Retinal pigment epithelial cell (primary cell): ENCODE results near the gene KDM7A.

Source experiments
- DNase-seq: peaks from one replicate; pipeline ENCODE4 v3.0.0-alpha.2; 2010; ENCODE audit warnings: low read depth
- H3K4me3 ChIP-seq: 2 replicates; pipeline ENCODE4 v1.5.1; 2011; ENCODE audit warnings: mild to moderate bottlenecking, low read length, control low read depth, moderate library complexity
- TF ChIP-seq, protein P1 (sequence below): conservative IDR thresholded peaks from 2 replicates; pipeline ENCODE4 v1.5.1; 2011; ENCODE audit warnings: low read depth, low read length, control low read depth, inconsistent platforms

KDM7A gene

DNA sequence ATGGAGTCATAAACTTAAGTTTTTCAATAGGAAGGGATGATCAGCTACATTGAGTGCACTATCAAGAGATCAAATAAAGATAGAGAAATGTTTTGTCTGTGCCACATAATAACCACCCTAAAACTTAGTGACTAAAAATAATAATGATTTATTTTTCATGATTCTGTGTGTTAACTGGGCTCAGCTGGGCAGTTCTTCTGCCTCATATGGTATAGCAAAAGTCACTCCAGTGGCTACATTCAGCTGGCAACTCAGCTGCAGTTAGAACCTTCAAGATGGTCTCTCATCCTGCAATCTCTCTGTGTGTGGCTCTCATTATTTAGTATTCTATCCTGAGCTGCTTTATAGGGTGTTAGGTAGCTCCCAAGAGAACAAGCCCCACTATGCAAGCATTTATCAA is 106.2 kb downstream of the KDM7A start:
- no peak for DNase-seq
- H3K4me3 ChIP-seq = no peak overlapping the region
- TF ChIP-seq, protein P1, sequence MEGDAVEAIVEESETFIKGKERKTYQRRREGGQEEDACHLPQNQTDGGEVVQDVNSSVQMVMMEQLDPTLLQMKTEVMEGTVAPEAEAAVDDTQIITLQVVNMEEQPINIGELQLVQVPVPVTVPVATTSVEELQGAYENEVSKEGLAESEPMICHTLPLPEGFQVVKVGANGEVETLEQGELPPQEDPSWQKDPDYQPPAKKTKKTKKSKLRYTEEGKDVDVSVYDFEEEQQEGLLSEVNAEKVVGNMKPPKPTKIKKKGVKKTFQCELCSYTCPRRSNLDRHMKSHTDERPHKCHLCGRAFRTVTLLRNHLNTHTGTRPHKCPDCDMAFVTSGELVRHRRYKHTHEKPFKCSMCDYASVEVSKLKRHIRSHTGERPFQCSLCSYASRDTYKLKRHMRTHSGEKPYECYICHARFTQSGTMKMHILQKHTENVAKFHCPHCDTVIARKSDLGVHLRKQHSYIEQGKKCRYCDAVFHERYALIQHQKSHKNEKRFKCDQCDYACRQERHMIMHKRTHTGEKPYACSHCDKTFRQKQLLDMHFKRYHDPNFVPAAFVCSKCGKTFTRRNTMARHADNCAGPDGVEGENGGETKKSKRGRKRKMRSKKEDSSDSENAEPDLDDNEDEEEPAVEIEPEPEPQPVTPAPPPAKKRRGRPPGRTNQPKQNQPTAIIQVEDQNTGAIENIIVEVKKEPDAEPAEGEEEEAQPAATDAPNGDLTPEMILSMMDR = no peak

DNA sequence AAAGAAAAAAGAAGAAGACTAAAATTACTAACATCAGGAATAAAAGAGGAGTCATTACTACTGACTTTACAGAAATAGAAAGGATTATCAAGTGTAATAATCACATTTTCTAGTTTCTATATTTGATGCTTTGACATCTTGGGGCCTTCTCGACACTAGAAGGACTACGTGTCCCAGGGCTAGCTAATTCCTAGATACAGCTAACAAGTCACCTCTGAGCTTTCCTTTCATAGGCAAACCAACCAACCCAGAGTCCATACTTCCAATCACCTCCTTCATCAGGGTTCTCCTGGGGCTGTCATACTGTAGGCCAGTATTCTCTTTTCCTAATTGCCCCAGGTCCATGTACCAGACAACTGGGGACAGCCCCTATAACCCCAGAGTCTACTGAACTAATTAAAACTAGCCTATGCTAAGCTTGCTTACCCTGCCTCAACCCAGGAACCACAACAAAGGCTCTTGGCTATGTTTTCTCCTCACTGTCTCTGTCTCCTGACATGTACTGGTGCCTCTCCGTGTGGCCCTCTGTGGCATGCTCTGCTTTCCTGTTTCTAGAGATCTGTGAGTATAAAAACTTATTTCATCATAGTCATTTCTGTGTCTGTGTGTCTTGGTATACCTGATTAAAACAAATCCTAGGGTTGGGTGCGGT is 107.4 kb downstream of the KDM7A start:
- TF ChIP-seq, protein P1 = no peak
- DNase-seq = no peak
- no peak overlapping the region for H3K4me3 ChIP-seq

DNA sequence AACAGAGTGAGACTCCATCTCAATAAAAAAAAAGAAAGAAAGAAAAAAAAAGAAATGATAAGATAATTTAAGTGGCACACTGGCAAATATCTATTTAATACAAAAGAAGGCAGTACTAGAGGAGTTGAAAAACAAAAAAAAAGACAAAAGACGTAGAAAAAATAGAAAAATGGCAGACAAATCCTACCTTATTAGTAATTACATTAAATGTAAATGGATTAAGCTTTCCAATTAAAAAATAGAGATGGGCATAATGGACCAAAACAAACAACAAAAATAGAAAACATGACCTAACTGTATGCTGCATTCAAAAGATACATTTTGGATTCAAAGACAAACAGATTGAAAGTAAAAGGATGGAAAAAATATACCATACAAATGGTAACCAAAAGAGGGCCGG is 108.8 kb downstream of the KDM7A start:
- no peak for DNase-seq
- no peak overlapping the region for H3K4me3 ChIP-seq
- TF ChIP-seq, protein P1 = no peak

DNA sequence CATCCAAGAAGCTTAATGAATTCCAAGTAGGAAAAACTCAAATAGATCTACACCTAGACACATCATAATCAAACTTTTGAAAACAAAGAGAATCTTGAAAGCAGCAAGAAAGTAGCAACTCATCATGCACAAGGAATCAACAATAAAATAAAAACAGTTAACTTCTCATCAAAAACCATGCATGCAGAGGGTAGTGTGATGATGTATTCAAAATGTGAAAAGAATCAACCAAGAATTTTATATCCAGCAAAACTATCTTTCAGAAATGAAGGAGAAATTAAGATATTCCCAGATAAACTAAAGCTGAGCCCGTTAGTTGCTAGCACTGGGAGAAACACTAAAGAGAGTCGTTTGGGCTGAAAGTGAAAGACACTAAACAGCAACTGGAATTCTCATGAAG is 109.7 kb downstream of the KDM7A start:
- TF ChIP-seq, protein P1 = no peak
- no peak for DNase-seq
- H3K4me3 ChIP-seq = no peak overlapping the region

DNA sequence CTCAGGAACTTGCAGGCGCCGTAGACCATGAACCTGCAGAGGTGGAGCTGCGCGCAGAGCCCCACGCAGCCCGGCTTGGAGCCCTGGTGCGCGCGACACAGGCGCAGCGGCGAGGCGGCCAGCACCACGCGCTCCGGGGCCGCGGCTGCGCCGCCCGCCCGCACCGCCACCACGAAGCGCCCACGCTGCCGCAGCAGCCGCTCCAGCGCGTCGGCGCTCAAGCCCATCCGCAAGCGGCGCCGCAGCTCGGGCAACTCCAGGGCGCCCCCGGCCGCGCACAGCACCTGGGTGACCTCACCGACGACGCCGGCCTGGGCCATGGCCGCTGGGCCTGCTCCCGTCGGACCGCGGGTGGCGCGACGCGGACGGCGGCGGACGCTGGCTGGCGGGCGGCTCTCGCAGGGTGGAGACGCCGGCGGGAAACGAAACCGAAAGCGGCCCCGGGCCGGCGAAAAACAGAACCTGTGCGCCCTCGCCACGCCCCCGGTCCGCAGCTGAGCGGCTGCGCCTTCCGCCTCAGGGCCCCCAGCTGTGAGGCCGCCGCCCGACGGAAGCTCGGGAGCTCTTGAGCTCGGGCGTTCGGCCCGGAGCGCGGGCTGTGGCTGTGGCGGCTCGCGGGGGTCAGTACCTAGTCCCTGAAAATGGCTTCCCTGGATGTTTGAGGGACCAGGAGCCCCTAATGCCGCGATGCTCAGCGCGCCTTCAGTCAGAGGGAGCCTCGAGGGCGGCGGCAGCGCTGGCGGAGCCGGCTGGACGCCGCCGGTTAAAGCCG is 114.1 kb downstream of the KDM7A start, which contains the start of gene PARP12:
Gene PARP12 (minus strand): TSS at position 424 of the 772 bp plus-strand sequence. CDS start 104 bp downstream, at position 320.
- TF ChIP-seq, protein P1 = no peak
- H3K4me3 ChIP-seq = peak within 1 kb of the TSS; percentile 52
- no peak for DNase-seq

DNA sequence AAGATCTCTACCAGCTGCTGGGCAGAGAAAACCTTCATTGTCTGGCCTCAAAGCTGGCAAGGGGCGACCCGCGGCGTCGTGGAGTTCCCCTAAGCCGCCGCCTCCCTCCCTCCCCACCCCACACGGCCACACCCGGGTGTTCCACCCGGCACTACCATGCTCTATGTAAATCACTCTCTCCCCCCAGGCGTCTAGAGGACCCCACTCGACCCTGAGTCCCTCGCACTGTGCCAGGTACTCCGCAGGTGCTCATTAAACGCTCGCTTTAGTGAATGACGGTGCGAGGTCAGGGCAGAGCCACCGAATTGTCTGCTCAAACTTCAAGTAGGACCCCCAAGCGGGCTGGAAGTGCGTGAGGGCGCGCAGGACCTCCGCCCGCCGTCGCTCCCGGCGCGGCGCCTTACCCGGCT is 114.7 kb downstream of the KDM7A start:
- DNase-seq = no peak
- TF ChIP-seq, protein P1 = no peak
- H3K4me3 ChIP-seq = peak overlapping the region; percentile 52

DNA sequence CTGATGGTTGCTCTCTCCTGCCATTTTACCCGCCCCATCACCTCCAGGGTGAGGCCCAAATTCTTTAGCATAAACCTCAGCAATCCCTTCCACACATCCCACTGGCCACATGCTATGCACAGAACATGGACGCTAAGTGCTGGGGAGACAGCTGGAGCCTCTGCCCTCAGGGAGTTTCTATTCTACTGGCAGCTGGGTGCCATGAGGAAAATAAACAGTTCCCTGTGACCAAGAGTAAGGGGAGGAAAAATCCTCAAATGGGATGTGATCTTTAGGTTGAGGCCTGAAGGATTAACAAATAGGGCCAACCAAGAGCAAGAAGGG is 115.2 kb downstream of the KDM7A start:
- TF ChIP-seq, protein P1 = no peak
- no peak for DNase-seq
- H3K4me3 ChIP-seq = no peak overlapping the region
